Daoy (cell line): ENCODE results near the gene JARID2. TPM values are rescaled to one million over a fixed set of nuclear protein-coding genes. Genes with fewer than 3 reads are reported as not detected.

ENCODE experiments used
- DNase-seq: peaks from one replicate; pipeline ENCODE4 v3.0.0-alpha.2; 2015; ENCODE audit warnings: low read depth
- total RNA-seq: library from RNA; depleted of rRNA; stranded (reverse); fragments of >200 nt; shearing (Covaris generic); gene quantifications from 2 replicates; pipeline ENCODE4 v1.2.3, GENCODE V29; 2014

JARID2 gene
- total RNA-seq, 1 experiment from 2014 or later = 11.3 TPM

GRCh38 chr6:15264412-15264811 lies 18.5 kb downstream of the JARID2 start:
- no peak for DNase-seq

- DNase-seq = no peak
Observed at GRCh38 chr6:15264902-15265761, 19.3 kb downstream of the JARID2 start.

- DNase-seq = no peak
Observed at GRCh38 chr6:15265787-15266186, 19.9 kb downstream of the JARID2 start.

GRCh38 chr6:15266423-15266996 lies 20.6 kb downstream of the JARID2 start:
- DNase-seq = no peak

GRCh38 chr6:15267221-15267620 lies 21.4 kb downstream of the JARID2 start:
- DNase-seq = no peak

- DNase-seq = no peak
Observed at GRCh38 chr6:15268137-15268908, 22.5 kb downstream of the JARID2 start.

- no peak for DNase-seq
Observed at GRCh38 chr6:15269011-15269410, 23.1 kb downstream of the JARID2 start.

- DNase-seq = no peak
Observed at GRCh38 chr6:15269619-15270018, 23.8 kb downstream of the JARID2 start.

GRCh38 chr6:15270402-15270801 lies 24.5 kb downstream of the JARID2 start:
- DNase-seq = no peak

GRCh38 chr6:15272562-15272961 lies 26.7 kb downstream of the JARID2 start:
- DNase-seq = no peak

GRCh38 chr6:15274692-15275387 lies 29.0 kb downstream of the JARID2 start:
- DNase-seq = no peak

- DNase-seq = no peak
Observed at GRCh38 chr6:15276036-15276985, 30.4 kb downstream of the JARID2 start.

GRCh38 chr6:15279047-15279661 lies 33.3 kb downstream of the JARID2 start:
- DNase-seq = no peak

GRCh38 chr6:15280028-15280427 lies 34.2 kb downstream of the JARID2 start:
- no peak for DNase-seq

- no peak for DNase-seq
Observed at GRCh38 chr6:15280961-15281360, 35.1 kb downstream of the JARID2 start.

- DNase-seq = no peak
Observed at GRCh38 chr6:15282334-15282733, 36.5 kb downstream of the JARID2 start.

- no peak for DNase-seq
Observed at GRCh38 chr6:15283986-15284361, 38.1 kb downstream of the JARID2 start.

- no peak for DNase-seq
Observed at GRCh38 chr6:15284743-15285142, 38.9 kb downstream of the JARID2 start.

- no peak for DNase-seq
Observed at GRCh38 chr6:15285682-15286294, 39.9 kb downstream of the JARID2 start.
